HG02798 (cell line): ENCODE data around the gene POLR3C.

Experiments
- ATAC-seq: cut with Tn5 transposase; IDR thresholded peaks from one replicate; pipeline ENCODE4 v1.9.1; 2021; ENCODE audit warnings: mild to moderate bottlenecking; ENCODE audit not compliant: unreplicated experiment, poor library complexity

The POLR3C gene

GRCh38 chr1:145859491-145860023, 35.6 kb downstream of the POLR3C start:
- peak; percentile 82 for ATAC-seq

GRCh38 chr1:145863282-145864018, 39.5 kb downstream of the POLR3C start:
- no peak for ATAC-seq

- no peak for ATAC-seq
These were observed 44.2 kb downstream of the POLR3C start for GRCh38 chr1:145868232-145868631.

GRCh38 chr1:145871994-145872924, 48.3 kb downstream of the POLR3C start:
- no peak for ATAC-seq

GRCh38 chr1:145874646-145875045, 50.6 kb downstream of the POLR3C start:
- ATAC-seq = no peak

- no peak for ATAC-seq
These were observed 54.0 kb downstream of the POLR3C start for GRCh38 chr1:145877923-145878486.

- no peak for ATAC-seq
These were observed 54.7 kb downstream of the POLR3C start for GRCh38 chr1:145878724-145879123.

- no peak for ATAC-seq
These were observed 55.8 kb downstream of the POLR3C start for GRCh38 chr1:145879775-145880174.

GRCh38 chr1:145884675-145885074, 60.7 kb downstream of the POLR3C start:
- no peak for ATAC-seq

- peak; percentile 99 for ATAC-seq
These were observed 61.8 kb downstream of the POLR3C start, which contains the start of gene ANKRD35 for GRCh38 chr1:145885738-145886287. ANKRD35 (minus strand) TSS chr1:145885866; CDS start chr1:145885758, 108 bp downstream.

- ATAC-seq = no peak
These were observed 62.4 kb downstream of the POLR3C start for GRCh38 chr1:145886390-145886789.

GRCh38 chr1:145886816-145887215, 62.8 kb downstream of the POLR3C start:
- ATAC-seq = no peak

GRCh38 chr1:145887631-145888030, 63.6 kb downstream of the POLR3C start:
- ATAC-seq = no peak

GRCh38 chr1:145889722-145890121, 65.7 kb downstream of the POLR3C start:
- no peak for ATAC-seq

- ATAC-seq = no peak
These were observed 67.1 kb downstream of the POLR3C start for GRCh38 chr1:145891143-145891542.

GRCh38 chr1:145891587-145892485, 67.8 kb downstream of the POLR3C start:
- ATAC-seq = no peak

- no peak for ATAC-seq
These were observed 68.6 kb downstream of the POLR3C start for GRCh38 chr1:145892486-145893087.

- ATAC-seq = no peak
These were observed 69.5 kb downstream of the POLR3C start for GRCh38 chr1:145893306-145894055.
